HepG2 (cell line): ENCODE data around the gene ZCCHC3. TPM values are rescaled to one million over a fixed set of nuclear protein-coding genes. Genes with fewer than 3 reads are reported as not detected.

Experiments used
- ADNP ChIP-seq: sonication (generic); formaldehyde crosslinking; IDR thresholded peaks from 2 replicates; pipeline ENCODE4 v1.4.0; 2020; ENCODE audit warnings: missing genetic modification reagents
- BORCS8-MEF2B ChIP-seq: sonication (generic); formaldehyde crosslinking; IDR thresholded peaks from 2 replicates; pipeline ENCODE4 v1.8.0; 2022; ENCODE audit warnings: mild to moderate bottlenecking, missing genetic modification reagents
- DNMT3B ChIP-seq: conservative IDR thresholded peaks from 2 replicates; pipeline ENCODE4 v1.6.1; 2016; ENCODE audit warnings: missing biosample characterization, control low read depth
- ETV6 ChIP-seq: sonication (generic); formaldehyde crosslinking; conservative IDR thresholded peaks from 2 replicates; pipeline ENCODE4 v1.4.0; 2020; ENCODE audit warnings: missing genetic modification reagents
- GLMP ChIP-seq: sonication (generic); formaldehyde crosslinking; IDR thresholded peaks from 2 replicates; pipeline ENCODE4 v1.9.0; 2021; ENCODE audit warnings: missing genetic modification reagents, mild to moderate bottlenecking, borderline replicate concordance
- NRL ChIP-seq: sonication (generic); formaldehyde crosslinking; IDR thresholded peaks from 2 replicates; pipeline ENCODE4 v1.5.0; 2020; ENCODE audit warnings: missing genetic modification reagents, mild to moderate bottlenecking, moderate library complexity, borderline replicate concordance
- PAX8 ChIP-seq: sonication (generic); formaldehyde crosslinking; IDR thresholded peaks from 2 replicates; pipeline ENCODE4 v1.8.0; 2022; ENCODE audit warnings: mild to moderate bottlenecking, missing genetic modification reagents, borderline replicate concordance
- SAP130 ChIP-seq: IDR thresholded peaks from 2 replicates; pipeline ENCODE4 v1.6.1; 2016; ENCODE audit warnings: low read depth
- SETDB1 ChIP-seq: sonication (generic); formaldehyde crosslinking; IDR thresholded peaks from 2 replicates; pipeline ENCODE4 v1.5.1; 2020; ENCODE audit warnings: missing genetic modification reagents, mild to moderate bottlenecking, borderline replicate concordance
- SKIL ChIP-seq: sonication (generic); formaldehyde crosslinking; IDR thresholded peaks from 2 replicates; pipeline ENCODE4 v1.8.0; 2022; ENCODE audit warnings: missing genetic modification reagents, mild to moderate bottlenecking, moderate library complexity, borderline replicate concordance
- SP1 ChIP-seq, 2 experiments: fragments of 450-650 bp in 1 of 2; sonication (generic) in 1 of 2; formaldehyde crosslinking in 1 of 2; IDR thresholded peaks; 2 replicates each; pipeline versions ENCODE4 v1.4.0 to v1.6.1; 2016 to 2020; ENCODE audit warnings: missing genetic modification reagents in 1 of 2
- TBP ChIP-seq: sonication (generic); formaldehyde crosslinking; IDR thresholded peaks from 2 replicates; pipeline ENCODE4 v1.5.0; 2020; ENCODE audit warnings: missing genetic modification reagents
- TOE1 ChIP-seq: sonication (generic); formaldehyde crosslinking; IDR thresholded peaks from 2 replicates; pipeline ENCODE4 v1.4.0; 2020; ENCODE audit warnings: mild to moderate bottlenecking, missing genetic modification reagents
- YEATS2 ChIP-seq: sonication (generic); formaldehyde crosslinking; IDR thresholded peaks from 2 replicates; pipeline ENCODE4 v1.4.0; 2020; ENCODE audit warnings: missing genetic modification reagents, borderline replicate concordance
- ZBTB33 ChIP-seq: sonication (generic); formaldehyde crosslinking; IDR thresholded peaks from 2 replicates; pipeline ENCODE4 v1.4.0; 2020; ENCODE audit warnings: missing genetic modification reagents
- ZNF20 ChIP-seq: sonication (generic); formaldehyde crosslinking; IDR thresholded peaks from 2 replicates; pipeline ENCODE4 v1.4.0; 2020; ENCODE audit warnings: mild to moderate bottlenecking, moderate library complexity, missing genetic modification reagents
- ZNF292 ChIP-seq: sonication (generic); formaldehyde crosslinking; IDR thresholded peaks from 2 replicates; pipeline ENCODE4 v1.8.1; 2022; ENCODE audit warnings: mild to moderate bottlenecking, low read depth, missing genetic modification reagents, borderline replicate concordance
- ZNF350 ChIP-seq: sonication (generic); formaldehyde crosslinking; IDR thresholded peaks from 2 replicates; pipeline ENCODE4 v1.4.0; 2020; ENCODE audit warnings: mild to moderate bottlenecking, low read depth, missing genetic modification reagents, borderline replicate concordance
- ZNF468 ChIP-seq: sonication (generic); formaldehyde crosslinking; IDR thresholded peaks from 2 replicates; pipeline ENCODE4 v1.8.0; 2022; ENCODE audit warnings: mild to moderate bottlenecking, moderate library complexity, missing genetic modification reagents
- ZNF614 ChIP-seq: IDR thresholded peaks from 2 replicates; pipeline ENCODE4 v1.6.1; 2018; ENCODE audit warnings: missing biosample characterization, missing genetic modification reagents, inconsistent platforms, borderline replicate concordance
- ZNF710 ChIP-seq: sonication (generic); formaldehyde crosslinking; IDR thresholded peaks from 2 replicates; pipeline ENCODE4 v1.5.0; 2020; ENCODE audit warnings: mild to moderate bottlenecking, missing genetic modification reagents, borderline replicate concordance
- polyA plus RNA-seq, 8 experiments: library from polyadenylated mRNA; depleted of rRNA in 3 of 8; stranded (reverse) in 7 of 8; unstranded in 1 of 8; fragments of >200 nt; fragmentation: Illumina TruSeq in 4 of 8; extraction: Trizol in 4 of 8; gene quantifications; 2 replicates each; pipeline versions ENCODE4 v1.2.1 to v1.2.3, GENCODE V29; 2011 to 2016; ENCODE audit warnings: low read depth in 4 of 8, missing spikeins in 1 of 8, mixed read lengths in 1 of 8; ENCODE audit not compliant: insufficient read depth in 1 of 8
- total RNA-seq, 5 experiments: library from RNA; depleted of rRNA; stranded (reverse); fragments of >200 nt; fragmentation: Illumina TruSeq; extraction: Trizol; gene quantifications; 2 replicates each; pipeline ENCODE4 v1.2.3, GENCODE V29; 2016; ENCODE audit warnings: low read depth in 1 of 5

ZCCHC3 gene
- total and polyA plus RNA-seq, 2 of the 13 experiments (the other 11 are each of a cell fraction or from before 2014, with no cell fraction given): 46.6 to 63.0 TPM

GRCh38 chr20:266596-267562, 30.5 kb upstream of the ZCCHC3 start (continued):
- TF ChIP-seq ZBTB33 (CRISPR knock-in tag) (peak; percentile 76), DNMT3B (CRISPR knock-in tag) (peak; percentile 90), ZNF710 (peak; percentile 51; the same call in 1 of the 2 replicates), ZNF292 (CRISPR knock-in tag) (no peak), SETDB1 (CRISPR knock-in tag) (no peak), ZNF614 (CRISPR knock-in tag) (peak; percentile 74; the same call in 1 of the 2 replicates), SKIL (CRISPR knock-in tag) (0 out of 2 replicates have a peak, but pooled peaks have one; percentile 22), ZNF350 (peak; percentile 93), PAX8 (CRISPR knock-in tag) (no peak; the same call in 1 of the 2 replicates), TBP (CRISPR knock-in tag) (no peak), GLMP (no peak), ADNP (peak; percentile 60; the same call in 1 of the 2 replicates), SP1 (IDR thresholded peaks at IDR 0.05) (no peak), SP1 (CRISPR knock-in tag; IDR thresholded peaks at IDR 0.05) (peak; percentile 88), ETV6 (CRISPR knock-in tag) (peak; percentile 89), ZNF468 (CRISPR knock-in tag) (no peak), NRL (CRISPR knock-in tag) (peak; percentile 97), ZNF20 (peak; percentile 82; the same call in 1 of the 2 replicates), TOE1 (CRISPR knock-in tag) (no peak; the same call in 1 of the 2 replicates), BORCS8-MEF2B (CRISPR knock-in tag) (peak; percentile 98), YEATS2 (CRISPR knock-in tag) (peak; percentile 87), SAP130 (CRISPR knock-in tag) (peak; percentile 79)
